AG04450 (cell line): ENCODE results near the gene USP10. TPM values are rescaled to one million over a fixed set of nuclear protein-coding genes. Genes with fewer than 3 reads are reported as not detected.
A peak's percentile ranks its signal among the peaks of the same experiment; 100 is the strongest.

Source experiments
- CTCF ChIA-PET: fragments of 300-600, 350-600 bp; formaldehyde crosslinking; extraction: SDS; loops from one replicate; lab custom pipeline; 2022; ENCODE audit warnings: antibody characterized with exemption, inconsistent platforms; lab: Charles Lee
- POLR2A ChIA-PET: fragments of 350-600 bp; formaldehyde crosslinking; extraction: SDS; loops from one replicate; lab custom pipeline; 2021; ENCODE audit warnings: antibody characterized with exemption, inconsistent platforms; lab: Yijun Ruan, JAX
- DNase-seq: peaks from one replicate; pipeline ENCODE4 v3.0.0-alpha.2; 2011; ENCODE audit warnings: low read depth, low spot score
- H3K27ac ChIP-seq: one replicate; pipeline ENCODE4 v1.5.1; 2012; ENCODE audit warnings: low read depth, low read length, control low read depth
- H3K27me3 ChIP-seq: one replicate; pipeline ENCODE4 v1.6.0; 2012; ENCODE audit warnings: low read length; ENCODE audit not compliant: control insufficient read depth, insufficient read depth
- H3K4me3 ChIP-seq: 2 replicates; pipeline ENCODE4 v1.5.1; 2011; ENCODE audit warnings: mild to moderate bottlenecking, low read depth, low read length, control low read depth
- H3K9me3 ChIP-seq: 2 replicates; pipeline ENCODE4 v1.5.1; 2012; ENCODE audit warnings: low read length; ENCODE audit not compliant: control insufficient read depth, insufficient read depth
- CTCF ChIP-seq: IDR thresholded peaks from 2 replicates; pipeline ENCODE4 v1.5.1; 2011; ENCODE audit warnings: low read depth, low read length, control low read depth, inconsistent platforms
- polyA plus RNA-seq: library from polyadenylated mRNA; depleted of rRNA; stranded (reverse); fragments of >200 nt; gene quantifications from 2 replicates; pipeline ENCODE4 v1.2.3, GENCODE V29; 2011

USP10 gene
- polyA plus RNA-seq, 1 experiment, result 54.9 TPM

GRCh38 chr16:84769416-84769815 is 69.6 kb downstream of the USP10 start:
- H3K4me3 ChIP-seq, result no peak overlapping the region
- no peaks in the 10 kb centered on the region for H3K9me3 ChIP-seq
- TF ChIP-seq CTCF, result no peak
- ChIA-PET POLR2A (interaction anchor here (1.6 kb wide), 1 partner anchor 50 kb away, joined by 11 read pairs; the partner anchor contains the start of gene CRISPLD2), CTCF (interaction anchor here (1.2 to 1.6 kb wide), 3 partner anchors 12 to 30 kb away, joined by 3 to 5 read pairs (median 3); no protein-coding TSS in a partner anchor)
- DNase-seq, result no peak
- H3K27ac ChIP-seq, result no peak overlapping the region
- H3K27me3 ChIP-seq, result no peaks in the 10 kb centered on the region

- no peaks in the 10 kb centered on the region for H3K27me3 ChIP-seq
- H3K9me3 ChIP-seq, result no peaks in the 10 kb centered on the region
- H3K27ac ChIP-seq, result peak overlapping the region; percentile 47
- H3K4me3 ChIP-seq, result no peak overlapping the region
- DNase-seq, result no peak
- no peak for TF ChIP-seq CTCF
- POLR2A ChIA-PET, result interaction anchor here (0.9 to 1.5 kb wide), 2 partner anchors 8 to 46 kb away, joined by 5 read pairs; partner anchors contain the start of gene CRISPLD2
- CTCF ChIA-PET, result interaction anchor here (1.3 kb wide), 1 partner anchor 197 kb away, joined by 3 read pairs; no protein-coding TSS in a partner anchor
Measured at GRCh38 chr16:84773312-84773711, 73.5 kb downstream of the USP10 start.

- no peaks in the 10 kb centered on the region for H3K9me3 ChIP-seq
- POLR2A ChIA-PET, result interaction anchor here (1.4 kb wide), 1 partner anchor 45 kb away, joined by 6 read pairs; the partner anchor contains the start of gene CRISPLD2
- no peaks in the 10 kb centered on the region for H3K27me3 ChIP-seq
- peak; percentile 73 for DNase-seq
- H3K4me3 ChIP-seq, result no peak overlapping the region
- CTCF ChIA-PET, result no interaction called here
- no peak for TF ChIP-seq CTCF
- peak overlapping the region; percentile 52 for H3K27ac ChIP-seq
Measured at GRCh38 chr16:84774810-84775209, 75.0 kb downstream of the USP10 start.

GRCh38 chr16:84775262-84775810 is 75.5 kb downstream of the USP10 start:
- ChIA-PET POLR2A (interaction anchor here (1.4 kb wide), 1 partner anchor 44 kb away, joined by 6 read pairs; the partner anchor contains the start of gene CRISPLD2), CTCF (interaction anchor here (0.8 kb wide), 1 partner anchor 37 kb away, joined by 4 read pairs; no protein-coding TSS in a partner anchor)
- Histone ChIP-seq H3K9me3 (no peaks in the 10 kb centered on the region), H3K4me3 (no peak overlapping the region), H3K27me3 (no peaks in the 10 kb centered on the region), H3K27ac (peak overlapping the region; percentile 21)
- DNase-seq, result no peak
- TF ChIP-seq CTCF, result no peak

- ChIA-PET POLR2A (no interaction called here), CTCF (no interaction called here)
Measured at GRCh38 chr16:84777435-84777834, 77.6 kb downstream of the USP10 start.

More at GRCh38 chr16:84777435-84777834, 77.6 kb downstream of the USP10 start:
- DNase-seq, result no peak
- H3K9me3 ChIP-seq, result no peaks in the 10 kb centered on the region
- no peak overlapping the region for H3K4me3 ChIP-seq
- no peak overlapping the region for H3K27ac ChIP-seq
- TF ChIP-seq CTCF, result no peak
- no peaks in the 10 kb centered on the region for H3K27me3 ChIP-seq
